Measurements from ENCODE around the gene MARCKSL1. TPM values are rescaled to one million over a fixed set of nuclear protein-coding genes. Genes with fewer than 3 reads are reported as not detected.

The MARCKSL1 gene
- total RNA-seq, 1 donor from 2014 or later: 833 TPM

DNA sequence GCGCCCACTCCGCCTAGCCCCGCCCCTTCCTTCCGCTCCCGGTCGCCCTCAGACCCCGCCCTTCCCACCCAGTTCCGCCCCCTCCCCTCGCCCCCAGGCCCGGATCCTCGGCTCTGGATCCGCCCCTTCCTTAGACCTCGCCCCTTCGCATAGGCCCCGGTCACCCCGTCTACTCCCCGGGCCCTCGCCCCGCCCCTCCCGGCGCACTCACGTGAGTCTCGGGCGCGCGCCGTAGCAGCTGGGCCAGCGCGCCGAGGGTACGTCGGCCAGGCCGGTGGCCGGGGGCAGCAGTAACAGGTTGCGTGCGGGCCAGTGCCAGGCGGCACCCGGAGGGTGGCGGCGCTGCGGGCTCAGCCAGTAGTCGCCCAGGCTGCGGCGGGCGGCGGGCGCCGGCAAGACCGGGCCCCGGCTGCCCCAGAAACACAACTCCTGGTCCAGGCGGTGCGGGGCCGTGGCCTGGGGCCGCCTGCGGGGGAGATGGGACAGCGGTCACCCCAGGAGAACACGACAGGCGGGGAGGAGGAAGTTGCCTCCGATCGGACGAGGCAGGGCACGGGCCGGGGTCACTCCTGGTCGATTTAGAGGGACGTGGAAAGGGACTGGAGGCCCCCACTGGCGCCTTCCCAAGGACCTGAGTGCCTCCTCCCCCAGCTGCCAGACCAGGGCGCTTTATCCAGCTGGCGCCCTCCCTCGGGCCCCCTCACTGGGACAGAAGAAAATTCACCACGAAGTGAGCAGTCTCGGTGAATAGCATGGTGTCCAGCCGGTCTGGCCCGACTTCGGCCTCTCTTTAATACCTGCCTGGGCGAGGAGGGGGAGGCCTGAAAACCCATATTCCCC, 15.6 kb upstream of the MARCKSL1 start:
- TF ChIP-seq, protein P1, sequence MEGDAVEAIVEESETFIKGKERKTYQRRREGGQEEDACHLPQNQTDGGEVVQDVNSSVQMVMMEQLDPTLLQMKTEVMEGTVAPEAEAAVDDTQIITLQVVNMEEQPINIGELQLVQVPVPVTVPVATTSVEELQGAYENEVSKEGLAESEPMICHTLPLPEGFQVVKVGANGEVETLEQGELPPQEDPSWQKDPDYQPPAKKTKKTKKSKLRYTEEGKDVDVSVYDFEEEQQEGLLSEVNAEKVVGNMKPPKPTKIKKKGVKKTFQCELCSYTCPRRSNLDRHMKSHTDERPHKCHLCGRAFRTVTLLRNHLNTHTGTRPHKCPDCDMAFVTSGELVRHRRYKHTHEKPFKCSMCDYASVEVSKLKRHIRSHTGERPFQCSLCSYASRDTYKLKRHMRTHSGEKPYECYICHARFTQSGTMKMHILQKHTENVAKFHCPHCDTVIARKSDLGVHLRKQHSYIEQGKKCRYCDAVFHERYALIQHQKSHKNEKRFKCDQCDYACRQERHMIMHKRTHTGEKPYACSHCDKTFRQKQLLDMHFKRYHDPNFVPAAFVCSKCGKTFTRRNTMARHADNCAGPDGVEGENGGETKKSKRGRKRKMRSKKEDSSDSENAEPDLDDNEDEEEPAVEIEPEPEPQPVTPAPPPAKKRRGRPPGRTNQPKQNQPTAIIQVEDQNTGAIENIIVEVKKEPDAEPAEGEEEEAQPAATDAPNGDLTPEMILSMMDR (IDR thresholded peaks at IDR 0.05; ENCODE audit: unreplicated experiment): no peak
- H3K27ac Mint-ChIP-seq: peak overlapping the region; percentile 93
- H3K4me3 Mint-ChIP-seq (ENCODE audit: low read depth): peak overlapping the region; percentile 86
- H3K27me3 Mint-ChIP-seq: no peaks in the 10 kb centered on the region
- DNase-seq (ENCODE audit: low spot score, unreplicated experiment): peak; percentile 92
- H3K9me3 Mint-ChIP-seq (ENCODE audit: low read depth): no peaks in the 10 kb centered on the region
- H3K4me1 Mint-ChIP-seq (ENCODE audit: low read depth): peaks cover 13% of the 10 kb centered on the region
- peaks cover 2% of the 10 kb centered on the region for H3K36me3 Mint-ChIP-seq (ENCODE audit: insufficient read depth)

DNA sequence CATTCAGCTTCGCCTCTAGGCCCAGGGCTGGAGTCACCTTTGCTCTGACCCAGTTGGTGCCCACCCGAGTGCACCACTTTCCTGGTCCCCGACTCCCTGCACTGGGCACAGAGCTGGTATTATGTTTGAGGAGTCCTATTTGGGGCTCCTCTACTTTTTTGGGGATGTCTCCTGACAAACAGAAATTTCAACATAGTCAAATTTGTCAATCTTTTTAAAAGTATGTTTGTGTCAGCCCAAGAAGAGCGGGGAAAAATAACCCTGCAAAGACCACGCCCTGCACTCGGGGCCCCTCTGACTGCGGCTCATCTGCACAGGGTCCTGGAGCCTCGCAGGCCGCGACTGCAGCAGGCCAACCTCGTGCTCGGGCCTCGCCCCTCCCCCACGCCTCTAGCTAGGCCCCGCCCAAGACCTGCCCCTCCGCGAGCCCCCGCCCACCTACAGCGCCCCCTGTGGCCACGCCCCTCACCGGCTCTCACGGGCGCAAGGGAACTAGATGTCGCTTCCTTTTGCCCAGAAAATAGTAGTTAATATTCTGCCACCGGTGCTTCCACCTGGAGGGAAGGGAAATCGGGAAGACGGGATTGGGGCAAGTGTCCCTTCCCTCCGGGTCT, 14.9 kb upstream of the MARCKSL1 start:
- DNase-seq (ENCODE audit: low spot score, unreplicated experiment): no peak
- H3K27ac Mint-ChIP-seq: peak overlapping the region; percentile 93
- peak overlapping the region; percentile 86 for H3K4me3 Mint-ChIP-seq (ENCODE audit: low read depth)
- no peaks in the 10 kb centered on the region for H3K9me3 Mint-ChIP-seq (ENCODE audit: low read depth)
- peaks cover 14% of the 10 kb centered on the region for H3K4me1 Mint-ChIP-seq (ENCODE audit: low read depth)
- H3K36me3 Mint-ChIP-seq (ENCODE audit: insufficient read depth): peaks cover 2% of the 10 kb centered on the region
- no peaks in the 10 kb centered on the region for H3K27me3 Mint-ChIP-seq
- TF ChIP-seq, protein P1 (IDR thresholded peaks at IDR 0.05; ENCODE audit: unreplicated experiment): peak; percentile 59

DNA sequence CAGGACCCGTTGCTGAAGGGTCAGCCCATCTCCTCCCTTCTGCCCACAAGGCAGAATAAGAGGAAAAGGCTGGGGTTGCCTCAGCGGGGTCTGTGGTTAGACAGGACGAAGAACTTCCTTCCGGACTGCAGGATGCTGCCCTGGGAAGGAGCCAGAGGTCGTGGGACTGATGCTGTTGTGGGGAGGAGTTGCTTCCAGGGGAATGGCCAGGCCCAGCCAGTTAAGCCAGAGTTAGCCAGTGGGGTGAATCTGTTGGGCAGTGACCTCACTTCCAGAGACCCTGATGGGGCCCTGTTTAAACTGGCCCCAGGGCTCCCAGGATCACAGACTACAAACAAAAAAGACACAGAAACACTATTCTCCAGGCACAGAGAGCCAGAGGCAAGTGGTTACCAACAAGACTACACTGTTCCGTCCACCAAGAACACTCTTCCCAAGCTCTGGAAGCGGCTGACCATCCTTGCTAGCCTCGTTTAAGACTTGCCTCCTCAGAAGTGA, 13.2 kb upstream of the MARCKSL1 start:
- TF ChIP-seq, protein P1 (IDR thresholded peaks at IDR 0.05; ENCODE audit: unreplicated experiment): no peak
- Mint-ChIP-seq H3K27ac (no peak overlapping the region), H3K36me3 (ENCODE audit: insufficient read depth) (no peaks in the 10 kb centered on the region), H3K4me3 (ENCODE audit: low read depth) (no peak overlapping the region), H3K9me3 (ENCODE audit: low read depth) (no peaks in the 10 kb centered on the region), H3K4me1 (ENCODE audit: low read depth) (peaks cover 18% of the 10 kb centered on the region), H3K27me3 (peaks cover 2% of the 10 kb centered on the region)
- DNase-seq (ENCODE audit: low spot score, unreplicated experiment): no peak

DNA sequence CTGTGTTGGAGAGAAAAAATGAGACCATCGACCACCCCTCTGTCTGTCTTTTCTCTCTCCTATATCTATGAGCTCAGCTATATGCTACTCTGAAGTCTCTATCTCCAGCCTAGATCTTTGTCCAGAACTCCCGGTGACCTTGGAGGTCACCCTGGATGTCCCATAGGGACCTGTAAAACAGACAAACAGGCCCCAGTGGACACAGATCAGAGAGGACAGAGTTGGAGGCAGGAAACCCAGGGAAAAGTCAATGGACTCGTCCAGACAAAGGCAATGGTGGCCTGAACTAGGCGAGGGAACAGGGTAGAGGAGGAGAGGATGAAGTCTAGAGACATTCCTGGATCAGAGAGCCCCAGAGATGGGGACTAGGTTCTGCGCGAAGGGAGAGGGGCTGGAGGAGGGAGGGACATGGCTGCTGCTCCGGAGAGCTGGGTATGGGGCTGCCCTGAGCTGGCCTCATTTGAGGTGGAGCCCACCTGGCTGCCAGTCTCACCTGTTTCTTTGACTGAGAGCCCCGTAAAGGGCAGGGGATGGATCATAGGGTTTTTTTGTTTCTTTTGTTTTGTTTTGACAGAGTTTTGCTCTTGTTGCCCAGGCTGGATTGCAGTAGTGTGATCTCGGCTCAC, 10.6 kb upstream of the MARCKSL1 start:
- TF ChIP-seq, protein P1 (IDR thresholded peaks at IDR 0.05; ENCODE audit: unreplicated experiment): no peak
- Mint-ChIP-seq H3K36me3 (ENCODE audit: insufficient read depth) (no peaks in the 10 kb centered on the region), H3K9me3 (ENCODE audit: low read depth) (no peaks in the 10 kb centered on the region), H3K4me1 (ENCODE audit: low read depth) (peaks cover 6% of the 10 kb centered on the region), H3K27ac (no peak overlapping the region), H3K27me3 (peaks cover 2% of the 10 kb centered on the region), H3K4me3 (ENCODE audit: low read depth) (no peak overlapping the region)
- DNase-seq (ENCODE audit: low spot score, unreplicated experiment): no peak

DNA sequence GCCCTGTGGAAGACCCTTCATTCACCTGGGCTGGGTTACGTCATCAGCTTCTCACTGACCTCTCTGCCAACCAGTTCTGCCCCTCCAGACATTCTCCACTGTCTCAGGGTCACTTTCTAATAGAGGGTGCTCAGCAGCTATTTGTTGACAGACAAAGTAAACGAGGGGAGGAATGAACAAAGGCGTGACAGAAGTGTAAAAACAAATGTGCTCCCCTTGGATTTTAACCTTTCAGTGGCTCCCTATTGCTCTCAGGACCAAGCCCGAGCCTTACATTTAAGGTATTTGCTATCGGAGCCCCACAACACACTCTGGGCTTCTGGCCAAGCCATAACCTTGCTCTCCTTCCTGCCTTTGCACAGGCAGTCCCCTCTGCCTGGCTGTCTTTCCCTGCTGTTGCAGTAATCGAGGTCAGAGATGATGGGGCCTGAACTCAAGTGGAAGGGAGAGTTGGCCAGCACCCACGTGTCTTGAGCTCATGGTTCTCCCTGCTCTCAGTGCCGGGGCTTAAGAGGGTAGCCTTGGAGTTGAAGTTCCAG, 9.3 kb upstream of the MARCKSL1 start:
- TF ChIP-seq, protein P1 (IDR thresholded peaks at IDR 0.05; ENCODE audit: unreplicated experiment): no peak
- H3K4me3 Mint-ChIP-seq (ENCODE audit: low read depth): no peak overlapping the region
- peaks cover 3% of the 10 kb centered on the region for H3K27me3 Mint-ChIP-seq
- no peak overlapping the region for H3K27ac Mint-ChIP-seq
- peaks cover 6% of the 10 kb centered on the region for H3K4me1 Mint-ChIP-seq (ENCODE audit: low read depth)
- no peaks in the 10 kb centered on the region for H3K36me3 Mint-ChIP-seq (ENCODE audit: insufficient read depth)
- H3K9me3 Mint-ChIP-seq (ENCODE audit: low read depth): no peaks in the 10 kb centered on the region
- no peak for DNase-seq (ENCODE audit: low spot score, unreplicated experiment)
